OCI-LY7 (cell line): ENCODE results near the gene DUOXA1. TPM values are rescaled to one million over a fixed set of nuclear protein-coding genes. Genes with fewer than 3 reads are reported as not detected.

Experiments
- BruUV-seq: library from RNA; stranded (reverse); fragments of 400-500 nt; replicated peaks from 2 replicates; lab custom pipeline; 2021; lab: Mats Ljungman, UMichigan
- CTCF ChIA-PET: fragments of 300-600 bp; sonication (Branson Sonifier 250); formaldehyde crosslinking; loops from one replicate; lab custom pipeline; 2022; ENCODE audit warnings: antibody characterized with exemption; ENCODE audit not compliant: unreplicated experiment; lab: Charles Lee
- POLR2A ChIA-PET: fragments of 300-600 bp; sonication (Branson Sonifier 250); formaldehyde crosslinking; loops from one replicate; lab custom pipeline; 2022; ENCODE audit warnings: antibody characterized with exemption; lab: Charles Lee
- DNase-seq: peaks from one replicate; pipeline ENCODE4 v3.0.0-alpha.2; 2015; ENCODE audit warnings: low spot score
- H2AFZ ChIP-seq: fragments of 200-600 bp; sonication (generic), shearing (Covaris generic); 2 replicates; pipeline ENCODE4 v1.6.1; 2014; ENCODE audit warnings: mild to moderate bottlenecking, antibody characterized with exemption, low read length, moderate library complexity
- H3K27ac ChIP-seq: fragments of 200-600 bp; sonication (generic); 2 replicates; pipeline ENCODE4 v1.5.1; 2014; ENCODE audit warnings: mixed run types, low read depth, mild to moderate bottlenecking, moderate library complexity, low read length, inconsistent platforms; ENCODE audit not compliant: poor library complexity, severe bottlenecking
- H3K36me3 ChIP-seq: fragments of 200-600 bp; sonication (generic); 2 replicates; pipeline ENCODE4 v1.6.1; 2014; ENCODE audit warnings: mild to moderate bottlenecking, antibody characterized with exemption, low read length, moderate library complexity, mixed read lengths; ENCODE audit not compliant: insufficient read depth
- H3K4me1 ChIP-seq: fragments of 200-600 bp; sonication (generic); 2 replicates; pipeline ENCODE4 v1.5.1; 2014; ENCODE audit warnings: mild to moderate bottlenecking, low read length; ENCODE audit not compliant: insufficient read depth, poor library complexity, severe bottlenecking
- H3K4me2 ChIP-seq: fragments of 200-600 bp; sonication (generic); 2 replicates; pipeline ENCODE4 v1.6.1; 2014; ENCODE audit warnings: mild to moderate bottlenecking, low read length
- H3K4me3 ChIP-seq: fragments of 200-600 bp; sonication (generic); 2 replicates; pipeline ENCODE4 v1.5.1; 2014; ENCODE audit warnings: mild to moderate bottlenecking, low read depth, low read length; ENCODE audit not compliant: poor library complexity, severe bottlenecking
- H3K79me2 ChIP-seq: fragments of 200-600 bp; sonication (generic); 2 replicates; pipeline ENCODE4 v1.6.1; 2016; ENCODE audit warnings: low read depth, mild to moderate bottlenecking, low read length, moderate library complexity, mixed read lengths; ENCODE audit not compliant: insufficient read depth
- H3K9me2 ChIP-seq: fragments of 200-600 bp; sonication (generic); 2 replicates; pipeline ENCODE4 v1.6.1; 2016; ENCODE audit warnings: mild to moderate bottlenecking, low read length, mixed read lengths; ENCODE audit not compliant: insufficient read depth
- H3K9me3 ChIP-seq: fragments of 200-600 bp; sonication (generic); 2 replicates; pipeline ENCODE4 v1.6.1; 2014; ENCODE audit warnings: mild to moderate bottlenecking, mixed run types, low read length, mixed read lengths
- H4K20me1 ChIP-seq: fragments of 200-600 bp; sonication (generic); 2 replicates; pipeline ENCODE4 v1.6.1; 2014; ENCODE audit warnings: mild to moderate bottlenecking, antibody characterized with exemption, low read length, moderate library complexity, mixed read lengths; ENCODE audit not compliant: insufficient read depth
- CTCF ChIP-seq: fragments of 200-600 bp; sonication (generic); conservative IDR thresholded peaks from 2 replicates; pipeline ENCODE4 v1.5.1; 2014; ENCODE audit warnings: mild to moderate bottlenecking, antibody characterized with exemption, low read length, moderate library complexity, mixed read lengths
- EZH2phosphoT487 ChIP-seq: fragments of 200-600 bp; sonication (generic); IDR thresholded peaks from 2 replicates; pipeline ENCODE4 v1.6.1; 2018; ENCODE audit warnings: low read depth, borderline replicate concordance, mild to moderate bottlenecking, mixed run types, antibody characterized with exemption, low read length, moderate library complexity, mixed read lengths
- intact Hi-C: fragments of 100-400 bp; cut with micrococcal nuclease; formaldehyde crosslinking; loops from one replicate; pipeline ENCODE4 v1.10.0; 2022; ENCODE audit not compliant: unreplicated experiment
- total RNA-seq, 2 experiments: library from RNA; depleted of rRNA in 1 of 2; stranded (reverse); fragments of >200 nt in 1 of 2; shearing (Covaris generic) in 1 of 2; gene quantifications; 2 replicates each; pipeline ENCODE4 v1.2.3, GENCODE V29; 2014 to 2022

DUOXA1 gene
- total RNA-seq, 2 experiments from 2014 or later = not detected

GRCh38 chr15:45151998-45152828 is 22.5 kb upstream of the DUOXA1 start:
- H3K9me3 ChIP-seq = no peaks in the 10 kb centered on the region
- intact Hi-C loops = no loop called here
- no peaks in the 10 kb centered on the region for H3K9me2 ChIP-seq
- H4K20me1 ChIP-seq = no peaks in the 10 kb centered on the region
- H3K4me2 ChIP-seq = no peak overlapping the region
- H3K27ac ChIP-seq = no peak overlapping the region
- no peak for TF ChIP-seq EZH2phosphoT487
- TF ChIP-seq CTCF = no peak
- BruUV-seq = no TSS peak
- H3K4me1 ChIP-seq = no peaks in the 10 kb centered on the region
- CTCF ChIA-PET = no interaction called here
- H2AFZ ChIP-seq = no peak overlapping the region
- no peaks in the 10 kb centered on the region for H3K36me3 ChIP-seq
- H3K79me2 ChIP-seq = no peaks in the 10 kb centered on the region
- no peak overlapping the region for H3K4me3 ChIP-seq
- POLR2A ChIA-PET = interaction anchor here (0.6 to 0.7 kb wide), 2 partner anchors 42 to 186 kb away, joined by 3 to 6 read pairs; no protein-coding TSS in a partner anchor
- no peak for DNase-seq

- POLR2A ChIA-PET = no interaction called here
- no peak overlapping the region for H2AFZ ChIP-seq
- intact Hi-C loops = no loop called here
- no peaks in the 10 kb centered on the region for H4K20me1 ChIP-seq
- no peaks in the 10 kb centered on the region for H3K36me3 ChIP-seq
- no peaks in the 10 kb centered on the region for H3K4me1 ChIP-seq
- H3K9me2 ChIP-seq = no peaks in the 10 kb centered on the region
- BruUV-seq = no TSS peak
- no peak for DNase-seq
- CTCF ChIA-PET = interaction anchor here (0.6 kb wide), 2 partner anchors 70 to 229 kb away, joined by 3 to 4 read pairs; no protein-coding TSS in a partner anchor
- no peak overlapping the region for H3K4me3 ChIP-seq
- TF ChIP-seq CTCF = no peak
- no peak for TF ChIP-seq EZH2phosphoT487
- H3K27ac ChIP-seq = no peak overlapping the region
- H3K9me3 ChIP-seq = no peaks in the 10 kb centered on the region
- no peak overlapping the region for H3K4me2 ChIP-seq
- no peaks in the 10 kb centered on the region for H3K79me2 ChIP-seq
These were observed 21.3 kb upstream of the DUOXA1 start for GRCh38 chr15:45150997-45151396.

- Histone ChIP-seq H3K4me3 (no peak overlapping the region), H3K27ac (no peak overlapping the region), H3K36me3 (no peaks in the 10 kb centered on the region), H3K79me2 (no peaks in the 10 kb centered on the region), H3K4me2 (no peak overlapping the region), H2AFZ (no peak overlapping the region), H3K9me2 (no peaks in the 10 kb centered on the region), H3K9me3 (no peaks in the 10 kb centered on the region), H4K20me1 (no peaks in the 10 kb centered on the region), H3K4me1 (no peaks in the 10 kb centered on the region)
- intact Hi-C loops = no loop called here
- no peak for DNase-seq
- BruUV-seq = no TSS peak
- TF ChIP-seq CTCF (no peak), EZH2phosphoT487 (no peak)
- POLR2A ChIA-PET = interaction anchor here (0.8 to 1.0 kb wide), 2 partner anchors 8 to 11 kb away, joined by 3 to 4 read pairs; no protein-coding TSS in a partner anchor
- CTCF ChIA-PET = interaction anchor here (0.6 kb wide), 2 partner anchors 70 to 230 kb away, joined by 3 to 4 read pairs; no protein-coding TSS in a partner anchor
These were observed 20.8 kb upstream of the DUOXA1 start for GRCh38 chr15:45150481-45150880.
